ENCODE data around the gene FHAD1. TPM values are rescaled to one million over a fixed set of nuclear protein-coding genes. Genes with fewer than 3 reads are reported as not detected.

The FHAD1 gene
- total and polyA plus RNA-seq, 2 of the 13 experiments (the other 11 are each of a cell fraction or from before 2014, with no cell fraction given), result not detected

DNA sequence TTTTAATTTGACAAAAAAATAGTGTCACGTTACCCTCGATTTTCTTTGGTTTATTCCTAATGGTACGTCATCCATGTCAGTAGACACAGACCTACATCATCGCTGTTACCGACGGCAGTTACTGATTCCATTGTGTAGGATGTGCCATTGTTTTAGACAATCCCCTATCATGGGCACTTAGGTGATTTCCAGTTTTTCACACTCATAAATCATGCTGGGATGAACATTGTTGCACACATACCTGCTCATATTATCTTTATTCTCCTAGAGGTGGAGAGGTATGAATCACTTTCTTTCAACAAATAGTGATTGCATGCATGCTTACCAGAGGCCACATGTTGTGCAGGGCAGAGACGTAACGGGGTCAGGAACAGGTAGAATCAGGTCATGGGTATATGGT, 83.0 kb downstream of the FHAD1 start:
- BruUV-seq (replicated peaks), result no TSS peak
- H4K20me1 ChIP-seq (ENCODE audit: insufficient read depth, low read length), result no peaks in the 10 kb centered on the region
- FAIRE-seq (no peak), DNase-seq (ENCODE audit: low spot score) (no peak), ATAC-seq (no peak)
- ChIA-PET POLR2A (no interaction called here), CTCF (ENCODE audit: low intra/inter-chr PET ratio, low total read pairs) (interaction anchor here (1.5 kb wide), 1 partner anchor 91 kb away, joined by 3 read pairs; no protein-coding TSS in a partner anchor)
- no peak overlapping the region for H3K4me3 ChIP-seq (replicated peaks in 1 of 3; ENCODE audit: insufficient read depth in 1 of 3, low read depth in 2 of 3, low read length in 3 of 3)
- no peaks in the 10 kb centered on the region for H3K79me2 ChIP-seq (ENCODE audit: insufficient read depth, low read length)
- TF ChIP-seq ZNF33B (CRISPR knock-in tag; IDR thresholded peaks at IDR 0.05), result no peak
- TF ChIP-seq ZFYVE20 (CRISPR knock-in tag; IDR thresholded peaks at IDR 0.05; ENCODE audit: borderline replicate concordance, low read depth), result no peak
- TF ChIP-seq, protein P1, sequence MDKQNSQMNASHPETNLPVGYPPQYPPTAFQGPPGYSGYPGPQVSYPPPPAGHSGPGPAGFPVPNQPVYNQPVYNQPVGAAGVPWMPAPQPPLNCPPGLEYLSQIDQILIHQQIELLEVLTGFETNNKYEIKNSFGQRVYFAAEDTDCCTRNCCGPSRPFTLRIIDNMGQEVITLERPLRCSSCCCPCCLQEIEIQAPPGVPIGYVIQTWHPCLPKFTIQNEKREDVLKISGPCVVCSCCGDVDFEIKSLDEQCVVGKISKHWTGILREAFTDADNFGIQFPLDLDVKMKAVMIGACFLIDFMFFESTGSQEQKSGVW (CRISPR knock-in tag; IDR thresholded peaks at IDR 0.05; ENCODE audit: borderline replicate concordance), result no peak
- TF ChIP-seq ZNF383 (CRISPR knock-in tag; IDR thresholded peaks at IDR 0.05; ENCODE audit: borderline replicate concordance), result no peak
- no peak for TF ChIP-seq ZSCAN21 (CRISPR knock-in tag; IDR thresholded peaks at IDR 0.05; ENCODE audit: borderline replicate concordance)
- no peak for TF ChIP-seq DR1 (CRISPR knock-in tag; IDR thresholded peaks at IDR 0.05)
- no peak for TF ChIP-seq PITX1 (CRISPR knock-in tag; IDR thresholded peaks at IDR 0.05)
- no peak for TF ChIP-seq ATM (IDR thresholded peaks at IDR 0.05; ENCODE audit: borderline replicate concordance)
- H3K36me3 ChIP-seq (replicated peaks in 1 of 2; ENCODE audit: control insufficient read depth in 1 of 2, insufficient read depth in 2 of 2, low read length in 2 of 2), result no peaks in the 10 kb centered on the region
- 53% methylated on average over 8 of the region's 8 CpGs for WGBS (ENCODE audit: low lambda C conversion rate)
- no peak overlapping the region for H3K27ac ChIP-seq (ENCODE audit: extremely low read length, insufficient read depth, low read length)
- in situ Hi-C loops (cut with HindIII; ENCODE audit: extremely low pct_ligation_motif_present, low pct_unique_long_range_greater_than_20kb) (no loop called here), intact Hi-C loops (cut with micrococcal nuclease; ENCODE audit: unreplicated experiment) (no loop called here)
- H2AFZ ChIP-seq (ENCODE audit: low read length), result no peak overlapping the region
- H3K27me3 ChIP-seq (ENCODE audit: control insufficient read depth in 1 of 2, insufficient read depth in 2 of 2, low read length in 2 of 2), result peaks cover 6 to 17% of the 10 kb centered on the region in 2 experiments; a peak in 2 of 5 replicates
- H3K4me1 ChIP-seq (ENCODE audit: insufficient read depth, low read length), result peaks cover 3% of the 10 kb centered on the region; the same call in 1 of the 2 replicates
- no peak overlapping the region for H3K4me2 ChIP-seq (ENCODE audit: low read depth, low read length)
- no peak overlapping the region for H3K9ac ChIP-seq (ENCODE audit: insufficient read depth, low read depth, low read length)
- H3K9me3 ChIP-seq (ENCODE audit: low read length), result no peaks in the 10 kb centered on the region

- no peak for ATAC-seq
- ChIA-PET POLR2A (no interaction called here), CTCF (ENCODE audit: low intra/inter-chr PET ratio, low total read pairs) (no interaction called here)
- in situ Hi-C loops (cut with HindIII; ENCODE audit: extremely low pct_ligation_motif_present, low pct_unique_long_range_greater_than_20kb), result no loop called here
- no peak for DNase-seq (ENCODE audit: low spot score)
- Histone ChIP-seq H3K9ac (ENCODE audit: insufficient read depth, low read depth, low read length) (no peak overlapping the region), H2AFZ (ENCODE audit: low read length) (no peak overlapping the region), H3K4me2 (ENCODE audit: low read depth, low read length) (no peak overlapping the region), H4K20me1 (ENCODE audit: insufficient read depth, low read length) (no peaks in the 10 kb centered on the region), H3K79me2 (ENCODE audit: insufficient read depth, low read length) (no peaks in the 10 kb centered on the region), H3K36me3 (replicated peaks in 1 of 2; ENCODE audit: control insufficient read depth in 1 of 2, insufficient read depth in 2 of 2, low read length in 2 of 2) (no peaks in the 10 kb centered on the region), H3K27me3 (ENCODE audit: control insufficient read depth in 1 of 2, insufficient read depth in 2 of 2, low read length in 2 of 2) (peaks cover 3 to 10% of the 10 kb centered on the region in 2 experiments; a peak in 2 of 5 replicates), H3K9me3 (ENCODE audit: low read length) (no peaks in the 10 kb centered on the region), H3K4me1 (ENCODE audit: insufficient read depth, low read length) (no peaks in the 10 kb centered on the region), H3K4me3 (replicated peaks in 1 of 3; ENCODE audit: insufficient read depth in 1 of 3, low read depth in 2 of 3, low read length in 3 of 3) (no peak overlapping the region), H3K27ac (ENCODE audit: extremely low read length, insufficient read depth, low read length) (no peak overlapping the region)
- no peak for FAIRE-seq
- WGBS (ENCODE audit: low lambda C conversion rate), result 38% methylated on average over 5 of the region's 5 CpGs
- intact Hi-C loops (cut with micrococcal nuclease; ENCODE audit: unreplicated experiment), result no loop called here
- no TSS peak for BruUV-seq (replicated peaks)
- no peak for TF ChIP-seq MNT (IDR thresholded peaks at IDR 0.05)
- TF ChIP-seq, protein P2, sequence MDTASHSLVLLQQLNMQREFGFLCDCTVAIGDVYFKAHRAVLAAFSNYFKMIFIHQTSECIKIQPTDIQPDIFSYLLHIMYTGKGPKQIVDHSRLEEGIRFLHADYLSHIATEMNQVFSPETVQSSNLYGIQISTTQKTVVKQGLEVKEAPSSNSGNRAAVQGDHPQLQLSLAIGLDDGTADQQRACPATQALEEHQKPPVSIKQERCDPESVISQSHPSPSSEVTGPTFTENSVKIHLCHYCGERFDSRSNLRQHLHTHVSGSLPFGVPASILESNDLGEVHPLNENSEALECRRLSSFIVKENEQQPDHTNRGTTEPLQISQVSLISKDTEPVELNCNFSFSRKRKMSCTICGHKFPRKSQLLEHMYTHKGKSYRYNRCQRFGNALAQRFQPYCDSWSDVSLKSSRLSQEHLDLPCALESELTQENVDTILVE (CRISPR knock-in tag; IDR thresholded peaks at IDR 0.05), result no peak
- no peak for TF ChIP-seq NFATC3 (CRISPR knock-in tag; IDR thresholded peaks at IDR 0.05)
- no peak for TF ChIP-seq KLF16 (CRISPR knock-in tag; IDR thresholded peaks at IDR 0.05)
- no peak for TF ChIP-seq ZSCAN29 (CRISPR knock-in tag; conservative IDR thresholded peaks at IDR 0.05)
- TF ChIP-seq ZNF772 (CRISPR knock-in tag; IDR thresholded peaks at IDR 0.05), result no peak
- no peak for TF ChIP-seq HMG20A (CRISPR knock-in tag; IDR thresholded peaks at IDR 0.05; ENCODE audit: borderline replicate concordance)
- no peak for TF ChIP-seq SMAD1 (CRISPR knock-in tag; IDR thresholded peaks at IDR 0.05; ENCODE audit: borderline replicate concordance, low read depth)
- TF ChIP-seq REXO4 (CRISPR knock-in tag; IDR thresholded peaks at IDR 0.05; ENCODE audit: borderline replicate concordance), result no peak
These were observed 84.2 kb downstream of the FHAD1 start for GRCh38 chr1:15331180-15331579.

Data from HepG2 (cell line).